GM19023 (cell line): ENCODE data around the gene USP9X.
A peak's percentile ranks its signal among the peaks of the same experiment; 100 is the strongest.
"Not testable (repeated sequence)": the region's sequence is repeated elsewhere in the genome, so short reads cannot be mapped to it uniquely, and the experiment has no call there.

Source experiments
- ATAC-seq: cut with Tn5 transposase; IDR thresholded peaks from one replicate; pipeline ENCODE4 v1.9.1; 2021; ENCODE audit warnings: mild to moderate bottlenecking, moderate library complexity; ENCODE audit not compliant: unreplicated experiment

USP9X gene

GRCh38 chrX:41084893-41085511 lies at the start of gene USP9X:
Gene USP9X (plus strand): TSS chrX:41085445. CDS start chrX:41123629, 38,184 bp downstream.
- ATAC-seq = peak; percentile 72

GRCh38 chrX:41035582-41035981 lies 49.7 kb upstream of the USP9X start:
- no peak for ATAC-seq

- no peak for ATAC-seq
Observed at GRCh38 chrX:41036668-41037326, 48.4 kb upstream of the USP9X start.

- ATAC-seq = no peak
Observed at GRCh38 chrX:41043196-41043595, 42.0 kb upstream of the USP9X start.

GRCh38 chrX:41043674-41044345 lies 41.4 kb upstream of the USP9X start:
- ATAC-seq = no peak

- no peak for ATAC-seq
Observed at GRCh38 chrX:41045960-41046567, 39.2 kb upstream of the USP9X start.

GRCh38 chrX:41047878-41048534 lies 37.2 kb upstream of the USP9X start:
- ATAC-seq = no peak

- no peak for ATAC-seq
Observed at GRCh38 chrX:41050359-41050758, 34.9 kb upstream of the USP9X start.

GRCh38 chrX:41051288-41051687 lies 34.0 kb upstream of the USP9X start:
- no peak for ATAC-seq

- no peak for ATAC-seq
Observed at GRCh38 chrX:41055740-41056139, 29.5 kb upstream of the USP9X start.

- ATAC-seq = not testable (repeated sequence)
Observed at GRCh38 chrX:41063276-41063675, 22.0 kb upstream of the USP9X start.

- no peak for ATAC-seq
Observed at GRCh38 chrX:41064018-41064417, 21.2 kb upstream of the USP9X start.

- no peak for ATAC-seq
Observed at GRCh38 chrX:41066391-41066790, 18.9 kb upstream of the USP9X start.

GRCh38 chrX:41066969-41067368 lies 18.3 kb upstream of the USP9X start:
- no peak for ATAC-seq

- ATAC-seq = no peak
Observed at GRCh38 chrX:41067721-41068120, 17.5 kb upstream of the USP9X start.

- no peak for ATAC-seq
Observed at GRCh38 chrX:41076742-41077141, 8.5 kb upstream of the USP9X start.

GRCh38 chrX:41081821-41082220 lies 3.4 kb upstream of the USP9X start:
- ATAC-seq = no peak

GRCh38 chrX:41082783-41083182 lies 2.5 kb upstream of the USP9X start:
- no peak for ATAC-seq

- ATAC-seq = peak; percentile 58
Observed at GRCh38 chrX:41084044-41084892, 977 bp upstream of the USP9X start.

GRCh38 chrX:41085512-41085877 lies 250 bp downstream of the USP9X start:
- peak; percentile 36 for ATAC-seq
